ENCODE data around the gene RPS6KC1.

Gene RPS6KC1

DNA sequence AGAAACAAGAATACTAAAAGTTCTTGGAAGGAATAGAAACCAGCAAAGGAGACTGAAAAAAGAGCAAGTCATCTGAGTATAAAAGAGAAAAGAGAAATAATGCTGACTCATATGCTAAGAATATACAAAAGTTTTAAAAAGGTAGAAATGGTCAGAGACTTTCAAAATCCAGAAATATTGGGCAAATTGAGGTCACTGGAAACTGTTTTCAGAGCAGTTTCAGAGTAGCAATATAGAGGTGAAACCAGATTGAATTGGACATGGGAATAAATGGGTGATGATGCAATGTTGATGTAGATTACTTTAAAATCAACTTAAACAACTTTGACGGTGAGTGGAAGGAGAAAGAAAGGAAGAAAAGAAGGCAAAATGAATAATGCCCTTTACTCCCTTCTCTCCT lies 1.8 kb upstream of the RPS6KC1 start:
- Histone ChIP-seq H3K27ac (ENCODE audit: low read depth, low read length) (no peak overlapping the region), H3K79me2 (ENCODE audit: control insufficient read depth, low read length) (peaks cover 4% of the 10 kb centered on the region; the same call in 1 of the 2 replicates), H3K9me3 (ENCODE audit: control insufficient read depth, insufficient read depth, low read length) (peaks cover 4% of the 10 kb centered on the region), H3K4me1 (ENCODE audit: control insufficient read depth, low read length) (peaks cover 13% of the 10 kb centered on the region), H4K20me1 (ENCODE audit: control insufficient read depth, insufficient read depth, low read depth, low read length) (no peaks in the 10 kb centered on the region), H3F3A (ENCODE audit: control insufficient read depth, insufficient read depth) (no peaks in the 10 kb centered on the region; the same call in 1 of the 2 replicates), H3K9me2 (replicated peaks; ENCODE audit: control insufficient read depth, low read length) (no peaks in the 10 kb centered on the region; the same call in 1 of the 2 replicates), H3K36me3 (ENCODE audit: control insufficient read depth, low read length) (no peaks in the 10 kb centered on the region), H3K4me3 (ENCODE audit: low read length) (no peak overlapping the region), H3K4me2 (ENCODE audit: low read length) (no peak overlapping the region), H3K27me3 (ENCODE audit: control insufficient read depth, low read length) (no peaks in the 10 kb centered on the region)
- TF ChIP-seq, protein P1, sequence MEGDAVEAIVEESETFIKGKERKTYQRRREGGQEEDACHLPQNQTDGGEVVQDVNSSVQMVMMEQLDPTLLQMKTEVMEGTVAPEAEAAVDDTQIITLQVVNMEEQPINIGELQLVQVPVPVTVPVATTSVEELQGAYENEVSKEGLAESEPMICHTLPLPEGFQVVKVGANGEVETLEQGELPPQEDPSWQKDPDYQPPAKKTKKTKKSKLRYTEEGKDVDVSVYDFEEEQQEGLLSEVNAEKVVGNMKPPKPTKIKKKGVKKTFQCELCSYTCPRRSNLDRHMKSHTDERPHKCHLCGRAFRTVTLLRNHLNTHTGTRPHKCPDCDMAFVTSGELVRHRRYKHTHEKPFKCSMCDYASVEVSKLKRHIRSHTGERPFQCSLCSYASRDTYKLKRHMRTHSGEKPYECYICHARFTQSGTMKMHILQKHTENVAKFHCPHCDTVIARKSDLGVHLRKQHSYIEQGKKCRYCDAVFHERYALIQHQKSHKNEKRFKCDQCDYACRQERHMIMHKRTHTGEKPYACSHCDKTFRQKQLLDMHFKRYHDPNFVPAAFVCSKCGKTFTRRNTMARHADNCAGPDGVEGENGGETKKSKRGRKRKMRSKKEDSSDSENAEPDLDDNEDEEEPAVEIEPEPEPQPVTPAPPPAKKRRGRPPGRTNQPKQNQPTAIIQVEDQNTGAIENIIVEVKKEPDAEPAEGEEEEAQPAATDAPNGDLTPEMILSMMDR (IDR thresholded peaks at IDR 0.05; ENCODE audit: low read depth, low read length, poor library complexity, severe bottlenecking), result no peak
- TF ChIP-seq EZH2phosphoT487 (IDR thresholded peaks at IDR 0.05; ENCODE audit: borderline replicate concordance, low read length), result no peak

DNA sequence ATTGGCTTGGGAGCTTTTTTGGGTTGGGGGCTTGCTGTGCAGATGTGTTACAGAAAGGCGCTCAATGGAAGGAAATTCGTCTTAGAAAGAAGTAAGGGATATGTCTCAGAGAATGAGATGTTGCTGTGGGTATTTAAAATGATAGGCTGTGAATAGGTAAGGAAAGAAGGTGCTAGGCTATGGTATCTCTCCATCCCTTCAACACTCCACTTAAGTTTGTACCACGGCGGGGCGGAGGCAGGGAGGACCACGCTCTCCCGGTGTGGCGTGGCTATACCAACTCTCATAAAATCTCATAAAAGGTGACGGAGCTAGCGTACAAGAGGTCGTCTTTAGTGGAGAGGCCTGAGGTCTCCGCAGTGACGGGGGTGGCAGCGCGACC lies 305 bp upstream of the RPS6KC1 start:
- Histone ChIP-seq H4K20me1 (ENCODE audit: control insufficient read depth, insufficient read depth, low read depth, low read length) (no peaks in the 10 kb centered on the region), H3K27me3 (ENCODE audit: control insufficient read depth, low read length) (no peaks in the 10 kb centered on the region), H3K9me3 (ENCODE audit: control insufficient read depth, insufficient read depth, low read length) (peaks cover 4% of the 10 kb centered on the region), H3K4me3 (ENCODE audit: low read length) (peak overlapping the region; percentile 80), H3K4me2 (ENCODE audit: low read length) (peak overlapping the region; percentile 64), H3K36me3 (ENCODE audit: control insufficient read depth, low read length) (no peaks in the 10 kb centered on the region), H3K79me2 (ENCODE audit: control insufficient read depth, low read length) (peaks cover 8% of the 10 kb centered on the region; the same call in 1 of the 2 replicates), H3K27ac (ENCODE audit: low read depth, low read length) (peak overlapping the region; percentile 4; the same call in 1 of the 2 replicates), H3F3A (ENCODE audit: control insufficient read depth, insufficient read depth) (no peaks in the 10 kb centered on the region; the same call in 1 of the 2 replicates), H3K4me1 (ENCODE audit: control insufficient read depth, low read length) (peaks cover 13% of the 10 kb centered on the region), H3K9me2 (replicated peaks; ENCODE audit: control insufficient read depth, low read length) (no peaks in the 10 kb centered on the region; the same call in 1 of the 2 replicates)
- no peak for TF ChIP-seq EZH2phosphoT487 (IDR thresholded peaks at IDR 0.05; ENCODE audit: borderline replicate concordance, low read length)
- TF ChIP-seq, protein P1 (IDR thresholded peaks at IDR 0.05; ENCODE audit: low read depth, low read length, poor library complexity, severe bottlenecking), result no peak

DNA sequence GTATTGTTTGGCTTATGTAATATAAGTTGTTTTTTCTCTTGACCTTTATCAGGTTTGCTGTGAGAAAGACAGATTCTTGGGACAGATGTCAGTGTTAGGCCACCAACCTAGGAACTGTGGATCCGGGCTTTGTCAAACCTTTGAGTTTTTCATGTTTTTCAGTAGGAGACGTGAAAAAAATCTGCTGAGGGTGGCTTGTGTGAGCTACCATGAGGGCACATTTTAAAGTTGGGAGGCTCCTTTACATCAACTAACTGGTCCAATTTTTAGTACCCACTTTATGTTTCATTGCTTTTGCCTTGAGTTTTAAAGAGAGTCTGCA lies 801 bp downstream of the RPS6KC1 start:
- peaks cover 12% of the 10 kb centered on the region; the same call in 1 of the 2 replicates for H3K79me2 ChIP-seq (ENCODE audit: control insufficient read depth, low read length)
- H3K4me3 ChIP-seq (ENCODE audit: low read length), result peak overlapping the region; percentile 80
- no peak overlapping the region for H3K27ac ChIP-seq (ENCODE audit: low read depth, low read length)

More for the DNA sequence above, 801 bp downstream of the RPS6KC1 start:
- peak overlapping the region; percentile 64 for H3K4me2 ChIP-seq (ENCODE audit: low read length)
- no peaks in the 10 kb centered on the region; the same call in 1 of the 2 replicates for H3F3A ChIP-seq (ENCODE audit: control insufficient read depth, insufficient read depth)
- no peaks in the 10 kb centered on the region for H4K20me1 ChIP-seq (ENCODE audit: control insufficient read depth, insufficient read depth, low read depth, low read length)
- no peaks in the 10 kb centered on the region; the same call in 1 of the 2 replicates for H3K9me2 ChIP-seq (replicated peaks; ENCODE audit: control insufficient read depth, low read length)
- TF ChIP-seq, protein P1 (IDR thresholded peaks at IDR 0.05; ENCODE audit: low read depth, low read length, poor library complexity, severe bottlenecking), result no peak
- no peak for TF ChIP-seq EZH2phosphoT487 (IDR thresholded peaks at IDR 0.05; ENCODE audit: borderline replicate concordance, low read length)
- no peaks in the 10 kb centered on the region for H3K27me3 ChIP-seq (ENCODE audit: control insufficient read depth, low read length)
- peaks cover 13% of the 10 kb centered on the region for H3K4me1 ChIP-seq (ENCODE audit: control insufficient read depth, low read length)
- H3K36me3 ChIP-seq (ENCODE audit: control insufficient read depth, low read length), result no peaks in the 10 kb centered on the region
- peaks cover 4% of the 10 kb centered on the region for H3K9me3 ChIP-seq (ENCODE audit: control insufficient read depth, insufficient read depth, low read length)

All from DOHH2 (cell line).